Osteoblast (primary cell): ENCODE measurements around the gene SSBP2. TPM values are rescaled to one million over a fixed set of nuclear protein-coding genes. Genes with fewer than 3 reads are reported as not detected.

Experiments used
- DNase-seq: peaks from one replicate; pipeline ENCODE4 v3.0.0; 2011; ENCODE audit warnings: low spot score, mixed read lengths; ENCODE audit not compliant: insufficient read length; ENCODE audit errors: missing footprints
- H2AFZ ChIP-seq: 2 replicates; pipeline ENCODE4 v1.6.0; 2011; ENCODE audit warnings: mild to moderate bottlenecking, low read length
- H3K27ac ChIP-seq: 2 replicates; pipeline ENCODE4 v1.5.1; 2011; ENCODE audit warnings: mild to moderate bottlenecking, low read depth, low read length, moderate library complexity
- H3K27me3 ChIP-seq: 2 replicates; pipeline ENCODE4 v1.6.0; 2012; ENCODE audit warnings: mild to moderate bottlenecking, control low read depth, inconsistent platforms, low read length, moderate library complexity; ENCODE audit not compliant: insufficient read depth
- H3K36me3 ChIP-seq: 2 replicates; pipeline ENCODE4 v1.5.1; 2011; ENCODE audit warnings: mild to moderate bottlenecking, low read length, control low read depth, moderate library complexity; ENCODE audit not compliant: insufficient read depth
- H3K4me1 ChIP-seq: 2 replicates; pipeline ENCODE4 v1.5.1; 2011; ENCODE audit warnings: mild to moderate bottlenecking, low read length, control low read depth, moderate library complexity; ENCODE audit not compliant: insufficient read depth
- H3K4me2 ChIP-seq: 2 replicates; pipeline ENCODE4 v1.6.0; 2011; ENCODE audit warnings: mild to moderate bottlenecking, low read length; ENCODE audit not compliant: insufficient read depth
- H3K4me3 ChIP-seq: fragments of 200-600 bp; sonication (generic); 3 replicates; pipeline ENCODE4 v1.5.1; 2012; ENCODE audit warnings: mild to moderate bottlenecking, low read length, inconsistent platforms; ENCODE audit not compliant: insufficient read depth
- H3K79me2 ChIP-seq: 2 replicates; pipeline ENCODE4 v1.6.0; 2012; ENCODE audit warnings: mild to moderate bottlenecking, low read length, control low read depth, inconsistent platforms; ENCODE audit not compliant: insufficient read depth
- H3K9me3 ChIP-seq: 2 replicates; pipeline ENCODE4 v1.5.1; 2011; ENCODE audit warnings: low read depth, low read length, control low read depth
- H4K20me1 ChIP-seq: 2 replicates; pipeline ENCODE4 v1.6.0; 2012; ENCODE audit warnings: mild to moderate bottlenecking, low read length, control low read depth; ENCODE audit not compliant: insufficient read depth
- CTCF ChIP-seq: IDR thresholded peaks from 2 replicates; pipeline ENCODE4 v1.5.1; 2011; ENCODE audit warnings: mild to moderate bottlenecking, low read depth, low read length, moderate library complexity; ENCODE audit errors: extremely low read depth
- total RNA-seq: library from RNA; depleted of rRNA; stranded (reverse); fragments of >200 nt; gene quantifications from 2 replicates; pipeline ENCODE4 v1.2.3, GENCODE V29; 2012

The SSBP2 gene
- total RNA-seq, 1 donor, result 18.1 TPM

- Histone ChIP-seq H3K36me3 (no peaks in the 10 kb centered on the region), H3K4me1 (no peaks in the 10 kb centered on the region), H3K27ac (no peak overlapping the region), H2AFZ (no peak overlapping the region), H3K4me2 (no peak overlapping the region), H4K20me1 (no peaks in the 10 kb centered on the region), H3K4me3 (no peak overlapping the region), H3K79me2 (no peaks in the 10 kb centered on the region), H3K9me3 (no peaks in the 10 kb centered on the region), H3K27me3 (no peaks in the 10 kb centered on the region)
- DNase-seq, result no peak
- no peak for TF ChIP-seq CTCF
Measured at GRCh38 chr5:81519217-81519905, 231.5 kb downstream of the SSBP2 start.

- no peaks in the 10 kb centered on the region for H3K9me3 ChIP-seq
- no peaks in the 10 kb centered on the region for H3K27me3 ChIP-seq
- DNase-seq, result no peak
- no peak overlapping the region for H3K4me2 ChIP-seq
- no peaks in the 10 kb centered on the region for H3K36me3 ChIP-seq
- no peak overlapping the region for H2AFZ ChIP-seq
- no peaks in the 10 kb centered on the region for H4K20me1 ChIP-seq
- H3K27ac ChIP-seq, result no peak overlapping the region
- no peaks in the 10 kb centered on the region for H3K4me1 ChIP-seq
- H3K4me3 ChIP-seq, result no peak overlapping the region
- TF ChIP-seq CTCF, result no peak
- H3K79me2 ChIP-seq, result no peaks in the 10 kb centered on the region
Measured at GRCh38 chr5:81517462-81517861, 233.4 kb downstream of the SSBP2 start.

- no peaks in the 10 kb centered on the region for H3K79me2 ChIP-seq
- H3K9me3 ChIP-seq, result no peaks in the 10 kb centered on the region
- no peak overlapping the region for H3K27ac ChIP-seq
- no peak overlapping the region for H3K4me2 ChIP-seq
- H4K20me1 ChIP-seq, result no peaks in the 10 kb centered on the region
- TF ChIP-seq CTCF, result no peak
- no peak overlapping the region for H3K4me3 ChIP-seq
- no peak for DNase-seq
- H3K36me3 ChIP-seq, result no peaks in the 10 kb centered on the region
- no peaks in the 10 kb centered on the region for H3K27me3 ChIP-seq
- H3K4me1 ChIP-seq, result no peaks in the 10 kb centered on the region
- no peak overlapping the region for H2AFZ ChIP-seq
Measured at GRCh38 chr5:81516091-81516490, 234.8 kb downstream of the SSBP2 start.

GRCh38 chr5:81513982-81514381, 236.9 kb downstream of the SSBP2 start:
- no peaks in the 10 kb centered on the region for H3K79me2 ChIP-seq
- DNase-seq, result no peak
- TF ChIP-seq CTCF, result peak; percentile 39

More at GRCh38 chr5:81513982-81514381, 236.9 kb downstream of the SSBP2 start:
- H2AFZ ChIP-seq, result no peak overlapping the region
- H3K4me2 ChIP-seq, result no peak overlapping the region
- no peak overlapping the region for H3K4me3 ChIP-seq
- H4K20me1 ChIP-seq, result no peaks in the 10 kb centered on the region
- no peaks in the 10 kb centered on the region for H3K36me3 ChIP-seq
- H3K27me3 ChIP-seq, result no peaks in the 10 kb centered on the region
- H3K9me3 ChIP-seq, result no peaks in the 10 kb centered on the region
- H3K27ac ChIP-seq, result no peak overlapping the region
- H3K4me1 ChIP-seq, result no peaks in the 10 kb centered on the region
